ENCODE measurements around the gene ACSM2A.
"Not testable (repeated sequence)": the region's sequence is repeated elsewhere in the genome, so short reads cannot be mapped to it uniquely, and the experiment has no call there.

DNA sequence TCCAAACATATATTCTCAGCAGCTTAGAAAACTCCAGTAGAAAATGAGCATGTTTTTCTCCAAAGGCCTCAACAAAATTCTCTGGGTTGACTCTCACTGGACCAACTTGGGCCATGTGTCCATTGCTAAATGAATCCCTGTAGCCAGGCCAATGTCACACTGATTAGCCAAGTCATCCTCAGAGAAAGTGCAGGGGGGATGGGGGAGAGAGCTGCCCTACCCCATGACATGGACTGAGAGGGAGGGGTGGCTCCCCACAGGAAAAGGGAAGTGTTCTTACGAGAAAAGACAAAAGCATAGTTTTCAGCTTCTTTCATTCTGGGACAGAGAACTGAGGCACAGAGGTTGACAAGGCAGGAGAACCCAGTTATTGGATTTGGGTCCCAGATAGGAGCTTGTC is 32.7 kb downstream of the ACSM2A start:
- TF ChIP-seq, protein P1, sequence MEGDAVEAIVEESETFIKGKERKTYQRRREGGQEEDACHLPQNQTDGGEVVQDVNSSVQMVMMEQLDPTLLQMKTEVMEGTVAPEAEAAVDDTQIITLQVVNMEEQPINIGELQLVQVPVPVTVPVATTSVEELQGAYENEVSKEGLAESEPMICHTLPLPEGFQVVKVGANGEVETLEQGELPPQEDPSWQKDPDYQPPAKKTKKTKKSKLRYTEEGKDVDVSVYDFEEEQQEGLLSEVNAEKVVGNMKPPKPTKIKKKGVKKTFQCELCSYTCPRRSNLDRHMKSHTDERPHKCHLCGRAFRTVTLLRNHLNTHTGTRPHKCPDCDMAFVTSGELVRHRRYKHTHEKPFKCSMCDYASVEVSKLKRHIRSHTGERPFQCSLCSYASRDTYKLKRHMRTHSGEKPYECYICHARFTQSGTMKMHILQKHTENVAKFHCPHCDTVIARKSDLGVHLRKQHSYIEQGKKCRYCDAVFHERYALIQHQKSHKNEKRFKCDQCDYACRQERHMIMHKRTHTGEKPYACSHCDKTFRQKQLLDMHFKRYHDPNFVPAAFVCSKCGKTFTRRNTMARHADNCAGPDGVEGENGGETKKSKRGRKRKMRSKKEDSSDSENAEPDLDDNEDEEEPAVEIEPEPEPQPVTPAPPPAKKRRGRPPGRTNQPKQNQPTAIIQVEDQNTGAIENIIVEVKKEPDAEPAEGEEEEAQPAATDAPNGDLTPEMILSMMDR (IDR thresholded peaks at IDR 0.05), result not testable (repeated sequence)
- TF ChIP-seq POLR2A (IDR thresholded peaks at IDR 0.05), result not testable (repeated sequence)

Data from uterus (tissue), 2 donors.